Measurements from ENCODE around the gene CTBP1.

Gene CTBP1

DNA sequence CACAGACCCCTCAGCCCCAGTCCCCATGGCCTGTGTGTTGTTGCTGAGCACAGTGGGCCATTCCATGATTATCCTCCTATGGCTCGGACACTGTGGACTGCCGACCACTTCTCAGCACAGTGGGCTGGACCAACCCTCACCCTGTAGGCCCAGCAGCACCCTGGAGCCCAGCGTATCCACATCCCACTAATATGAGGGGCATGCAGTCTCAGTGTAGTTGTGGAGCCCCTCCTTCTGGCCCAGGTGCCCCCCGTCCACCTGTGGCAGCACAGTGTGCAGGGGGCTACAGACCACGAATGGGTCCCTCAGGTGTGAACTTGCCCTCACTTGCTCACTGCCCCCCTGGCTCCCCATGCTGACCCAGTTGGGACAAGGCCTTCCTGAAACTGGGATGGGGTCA lies 84.5 kb downstream of the CTBP1 start:
- DNase-seq (ENCODE audit: low read depth in 1 of 2, low spot score in 1 of 2) = no peak

GRCh38 chr4:1164040-1164439 lies 84.9 kb downstream of the CTBP1 start:
- no peak for DNase-seq (ENCODE audit: low read depth in 1 of 2, low spot score in 1 of 2)

Measured in stimulated activated CD4-positive, alpha-beta T cell treated with anti-CD3 and anti-CD28 coated beads, Interleukin-15, amount 100 ng/mL, for 1 hour (primary cell).